ENCODE measurements around the gene PTPRG. TPM values are rescaled to one million over a fixed set of nuclear protein-coding genes. Genes with fewer than 3 reads are reported as not detected.

The PTPRG gene
- polyA plus RNA-seq, 3 donors, result not detected

DNA sequence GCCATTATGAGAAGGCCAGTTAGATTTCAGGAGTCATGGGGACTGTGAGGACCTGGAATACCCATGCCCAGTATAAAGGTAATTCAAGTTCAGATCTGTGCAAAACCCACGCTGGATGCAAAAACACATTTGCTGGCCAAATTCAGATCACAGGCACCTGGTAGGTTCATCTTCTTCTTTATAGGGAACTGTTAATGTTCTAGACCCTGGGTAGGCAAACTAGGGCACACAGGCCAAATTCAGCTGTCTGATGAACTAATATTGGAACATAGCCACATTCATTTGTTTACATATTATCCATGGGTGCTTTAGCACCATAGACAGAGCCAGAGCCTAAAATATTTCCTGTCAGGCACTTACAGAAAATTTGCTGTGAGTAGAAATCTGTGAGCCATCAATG, 241.4 kb downstream of the PTPRG start:
- intact Hi-C loops (cut with micrococcal nuclease), result no loop called here
- Histone ChIP-seq H3K4me1 (ENCODE audit: control insufficient read depth in 1 of 2, insufficient read depth in 2 of 2, low read length in 2 of 2) (no peaks in the 10 kb centered on the region), H3K79me2 (ENCODE audit: insufficient read depth, low read length) (no peaks in the 10 kb centered on the region), H2AFZ (ENCODE audit: insufficient read depth, low read depth, low read length, poor library complexity, severe bottlenecking) (no peak overlapping the region), H3K4me2 (replicated peaks; ENCODE audit: extremely low read depth, low read length, poor library complexity, severe bottlenecking) (no peak overlapping the region), H3K36me3 (replicated peaks in 1 of 2; ENCODE audit: control insufficient read depth in 1 of 2, insufficient read depth in 2 of 2, low read length in 2 of 2) (no peaks in the 10 kb centered on the region), H3K27me3 (ENCODE audit: control insufficient read depth in 2 of 2, insufficient read depth in 2 of 2, low read length in 2 of 2) (no peaks in the 10 kb centered on the region), H3K9me3 (replicated peaks in 1 of 2; ENCODE audit: control insufficient read depth in 1 of 2, insufficient read depth in 1 of 2, low read length in 2 of 2) (peaks cover 0 to 8% of the 10 kb centered on the region in 2 donors), H3K9ac (ENCODE audit: insufficient read depth, low read length, poor library complexity, severe bottlenecking) (no peak overlapping the region), H3K4me3 (replicated peaks in 1 of 3; ENCODE audit: low read depth in 2 of 3, low read length in 3 of 3) (no peak overlapping the region), H3K27ac (ENCODE audit: low read depth in 1 of 2, low read length in 2 of 2) (no peak overlapping the region), H4K20me1 (ENCODE audit: insufficient read depth, low read length) (no peaks in the 10 kb centered on the region)
- H3K27me3 Mint-ChIP-seq (ENCODE audit: low read depth in 3 of 3), result no peaks in the 10 kb centered on the region
- DNase-seq, result no peak
- WGBS (ENCODE audit: insufficient coverage), result 100% methylated on average over 1 of the region's 1 CpG
- no peaks in the 10 kb centered on the region for H3K4me1 Mint-ChIP-seq
- no peak overlapping the region for H3K27ac Mint-ChIP-seq
- peaks cover 0 to 13% (median 1%) of the 10 kb centered on the region in 7 donors for H3K9me3 Mint-ChIP-seq
- TF ChIP-seq, protein P1, sequence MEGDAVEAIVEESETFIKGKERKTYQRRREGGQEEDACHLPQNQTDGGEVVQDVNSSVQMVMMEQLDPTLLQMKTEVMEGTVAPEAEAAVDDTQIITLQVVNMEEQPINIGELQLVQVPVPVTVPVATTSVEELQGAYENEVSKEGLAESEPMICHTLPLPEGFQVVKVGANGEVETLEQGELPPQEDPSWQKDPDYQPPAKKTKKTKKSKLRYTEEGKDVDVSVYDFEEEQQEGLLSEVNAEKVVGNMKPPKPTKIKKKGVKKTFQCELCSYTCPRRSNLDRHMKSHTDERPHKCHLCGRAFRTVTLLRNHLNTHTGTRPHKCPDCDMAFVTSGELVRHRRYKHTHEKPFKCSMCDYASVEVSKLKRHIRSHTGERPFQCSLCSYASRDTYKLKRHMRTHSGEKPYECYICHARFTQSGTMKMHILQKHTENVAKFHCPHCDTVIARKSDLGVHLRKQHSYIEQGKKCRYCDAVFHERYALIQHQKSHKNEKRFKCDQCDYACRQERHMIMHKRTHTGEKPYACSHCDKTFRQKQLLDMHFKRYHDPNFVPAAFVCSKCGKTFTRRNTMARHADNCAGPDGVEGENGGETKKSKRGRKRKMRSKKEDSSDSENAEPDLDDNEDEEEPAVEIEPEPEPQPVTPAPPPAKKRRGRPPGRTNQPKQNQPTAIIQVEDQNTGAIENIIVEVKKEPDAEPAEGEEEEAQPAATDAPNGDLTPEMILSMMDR (IDR thresholded peaks at IDR 0.05), result no peak
- H3K4me3 Mint-ChIP-seq, result no peak overlapping the region
- H3K36me3 Mint-ChIP-seq, result no peaks in the 10 kb centered on the region

DNA sequence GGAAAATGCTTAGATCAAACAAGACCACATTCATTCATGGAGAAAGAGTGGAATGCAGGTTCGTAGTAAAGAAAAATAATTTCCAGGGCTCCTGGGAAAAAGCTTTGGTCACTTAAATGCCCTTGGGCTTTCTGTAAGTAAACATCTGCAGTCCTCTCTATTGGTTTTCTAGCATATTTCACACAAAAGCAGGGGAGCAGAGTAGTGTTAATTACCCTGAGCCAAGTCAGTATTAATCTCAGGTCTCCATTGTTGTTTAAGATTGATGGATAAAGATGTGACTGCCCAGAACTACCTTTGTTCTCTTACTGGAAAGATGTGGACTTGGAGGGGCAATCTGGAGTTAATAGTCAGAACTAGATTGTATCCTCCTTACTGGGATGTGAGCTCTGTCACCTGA, 242.6 kb downstream of the PTPRG start:
- H3K9me3 ChIP-seq (replicated peaks in 1 of 2; ENCODE audit: control insufficient read depth in 1 of 2, insufficient read depth in 1 of 2, low read length in 2 of 2), result peaks cover 0 to 8% of the 10 kb centered on the region in 2 donors
- Mint-ChIP-seq H3K36me3 (no peaks in the 10 kb centered on the region), H3K27me3 (ENCODE audit: low read depth in 3 of 3) (no peaks in the 10 kb centered on the region), H3K4me3 (no peak overlapping the region), H3K27ac (no peak overlapping the region), H3K9me3 (peaks cover 0 to 13% (median 2%) of the 10 kb centered on the region in 7 donors), H3K4me1 (no peaks in the 10 kb centered on the region)
- no peaks in the 10 kb centered on the region for H4K20me1 ChIP-seq (ENCODE audit: insufficient read depth, low read length)
- TF ChIP-seq, protein P1 (IDR thresholded peaks at IDR 0.05), result no peak
- no peak overlapping the region for H3K27ac ChIP-seq (ENCODE audit: low read depth in 1 of 2, low read length in 2 of 2)
- no peak overlapping the region for H2AFZ ChIP-seq (ENCODE audit: insufficient read depth, low read depth, low read length, poor library complexity, severe bottlenecking)
- no peaks in the 10 kb centered on the region for H3K36me3 ChIP-seq (replicated peaks in 1 of 2; ENCODE audit: control insufficient read depth in 1 of 2, insufficient read depth in 2 of 2, low read length in 2 of 2)
- WGBS (ENCODE audit: insufficient coverage), result no CpG with 5 or more reads among the region's 1 CpG
- intact Hi-C loops (cut with micrococcal nuclease), result no loop called here
- no peaks in the 10 kb centered on the region for H3K79me2 ChIP-seq (ENCODE audit: insufficient read depth, low read length)
- H3K4me1 ChIP-seq (ENCODE audit: control insufficient read depth in 1 of 2, insufficient read depth in 2 of 2, low read length in 2 of 2), result no peaks in the 10 kb centered on the region
- no peak for DNase-seq
- no peak overlapping the region for H3K4me3 ChIP-seq (replicated peaks in 1 of 3; ENCODE audit: low read depth in 2 of 3, low read length in 3 of 3)
- no peaks in the 10 kb centered on the region for H3K27me3 ChIP-seq (ENCODE audit: control insufficient read depth in 2 of 2, insufficient read depth in 2 of 2, low read length in 2 of 2)
- no peak overlapping the region for H3K4me2 ChIP-seq (replicated peaks; ENCODE audit: extremely low read depth, low read length, poor library complexity, severe bottlenecking)
- no peak overlapping the region for H3K9ac ChIP-seq (ENCODE audit: insufficient read depth, low read length, poor library complexity, severe bottlenecking)
